OCI-LY3 (cell line): ENCODE data around the gene CSRP1.

Source experiments
- H2AFZ ChIP-seq: fragments of 200-600, 300-600 bp; shearing (Covaris generic); 2 replicates; pipeline ENCODE4 v1.6.0; 2014; ENCODE audit warnings: antibody characterized with exemption, low read depth, low read length
- H3K27ac ChIP-seq: fragments of 200-600, 300-600 bp; sonication (generic); 2 replicates; pipeline ENCODE4 v1.5.1; 2014; ENCODE audit warnings: mild to moderate bottlenecking, low read length, moderate library complexity, mixed read lengths
- H3K27me3 ChIP-seq: fragments of 200-600, 300-600 bp; sonication (generic); 2 replicates; pipeline ENCODE4 v1.6.1; 2014; ENCODE audit warnings: low read depth, low read length, mixed read lengths
- H3K36me3 ChIP-seq: fragments of 200-600, 300-600 bp; sonication (generic); replicated peaks from 2 replicates; pipeline ENCODE3; 2014; ENCODE audit warnings: low read depth, low read length, mixed read lengths
- H3K4me1 ChIP-seq: fragments of 300-600, 200-600 bp; sonication (generic); 2 replicates; pipeline ENCODE4 v1.6.1; 2014; ENCODE audit warnings: low read length, mixed read lengths
- H3K4me2 ChIP-seq: fragments of 200-600, 300-600 bp; sonication (generic); 2 replicates; pipeline ENCODE4 v1.6.1; 2014; ENCODE audit warnings: low read length, mixed read lengths
- H3K4me3 ChIP-seq: fragments of 300-600, 200-600 bp; sonication (generic); 2 replicates; pipeline ENCODE4 v1.5.1; 2014; ENCODE audit warnings: antibody characterized with exemption, mild to moderate bottlenecking, low read length, moderate library complexity
- H3K79me2 ChIP-seq: fragments of 300-600, 200-600 bp; shearing (Covaris generic); 2 replicates; pipeline ENCODE4 v1.6.1; 2014; ENCODE audit warnings: mild to moderate bottlenecking, low read length, mixed read lengths
- H3K9ac ChIP-seq: fragments of 300-600, 200-600 bp; shearing (Covaris generic); 2 replicates; pipeline ENCODE4 v1.6.0; 2014; ENCODE audit warnings: mild to moderate bottlenecking, low read length, moderate library complexity
- H3K9me3 ChIP-seq: fragments of 200-600, 300-600 bp; shearing (Covaris generic); 2 replicates; pipeline ENCODE4 v1.6.1; 2014; ENCODE audit warnings: low read length, mixed read lengths; ENCODE audit not compliant: insufficient read depth
- H4K20me1 ChIP-seq: fragments of 200-600, 300-600 bp; sonication (generic); 2 replicates; pipeline ENCODE4 v1.6.1; 2016; ENCODE audit warnings: low read length, mixed read lengths; ENCODE audit not compliant: insufficient read depth
- EZH2phosphoT487 ChIP-seq: fragments of 200-600 bp; shearing (Covaris generic); IDR thresholded peaks from 2 replicates; pipeline ENCODE4 v1.6.1; 2018; ENCODE audit warnings: antibody characterized with exemption, mixed run types, low read depth
- TF ChIP-seq, protein P1 (sequence below): fragments of 200-600, 300-600 bp; sonication (generic); IDR thresholded peaks from 2 replicates; pipeline ENCODE4 v1.5.1; 2014; ENCODE audit warnings: antibody characterized with exemption, low read length, low read depth

CSRP1 gene

DNA sequence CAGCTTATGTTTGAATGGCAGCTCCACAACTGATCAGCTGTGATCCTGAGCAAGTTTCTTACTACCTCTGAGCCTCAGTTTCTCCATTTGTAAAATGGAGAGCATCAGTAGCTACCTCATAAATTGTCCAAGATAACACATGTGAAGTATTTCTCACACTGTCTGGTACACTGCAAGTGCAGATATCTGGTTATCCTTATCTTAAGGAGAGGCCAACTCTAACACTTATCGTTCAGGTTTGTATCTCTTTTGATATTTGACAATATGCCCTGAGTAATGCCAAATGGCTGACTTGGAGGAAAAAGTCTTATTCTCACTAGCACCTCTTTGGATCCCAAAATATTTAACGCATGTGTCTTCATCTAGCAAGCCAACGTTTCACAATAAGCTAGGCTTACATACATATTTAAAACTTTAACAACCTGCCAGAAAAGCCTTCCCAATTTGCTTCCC, 2.7 kb downstream of the CSRP1 start:
- Histone ChIP-seq H3K36me3 (peaks cover 26% of the 10 kb centered on the region), H3K27ac (no peak overlapping the region), H3K9ac (no peak overlapping the region), H3K79me2 (peaks cover 73% of the 10 kb centered on the region), H3K4me1 (peaks cover 31% of the 10 kb centered on the region), H3K27me3 (no peaks in the 10 kb centered on the region), H3K9me3 (no peaks in the 10 kb centered on the region), H4K20me1 (peaks cover 23% of the 10 kb centered on the region), H3K4me2 (no peak overlapping the region), H2AFZ (no peak overlapping the region), H3K4me3 (no peak overlapping the region)
- TF ChIP-seq EZH2phosphoT487, result no peak
- TF ChIP-seq, protein P1, sequence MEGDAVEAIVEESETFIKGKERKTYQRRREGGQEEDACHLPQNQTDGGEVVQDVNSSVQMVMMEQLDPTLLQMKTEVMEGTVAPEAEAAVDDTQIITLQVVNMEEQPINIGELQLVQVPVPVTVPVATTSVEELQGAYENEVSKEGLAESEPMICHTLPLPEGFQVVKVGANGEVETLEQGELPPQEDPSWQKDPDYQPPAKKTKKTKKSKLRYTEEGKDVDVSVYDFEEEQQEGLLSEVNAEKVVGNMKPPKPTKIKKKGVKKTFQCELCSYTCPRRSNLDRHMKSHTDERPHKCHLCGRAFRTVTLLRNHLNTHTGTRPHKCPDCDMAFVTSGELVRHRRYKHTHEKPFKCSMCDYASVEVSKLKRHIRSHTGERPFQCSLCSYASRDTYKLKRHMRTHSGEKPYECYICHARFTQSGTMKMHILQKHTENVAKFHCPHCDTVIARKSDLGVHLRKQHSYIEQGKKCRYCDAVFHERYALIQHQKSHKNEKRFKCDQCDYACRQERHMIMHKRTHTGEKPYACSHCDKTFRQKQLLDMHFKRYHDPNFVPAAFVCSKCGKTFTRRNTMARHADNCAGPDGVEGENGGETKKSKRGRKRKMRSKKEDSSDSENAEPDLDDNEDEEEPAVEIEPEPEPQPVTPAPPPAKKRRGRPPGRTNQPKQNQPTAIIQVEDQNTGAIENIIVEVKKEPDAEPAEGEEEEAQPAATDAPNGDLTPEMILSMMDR, result no peak

DNA sequence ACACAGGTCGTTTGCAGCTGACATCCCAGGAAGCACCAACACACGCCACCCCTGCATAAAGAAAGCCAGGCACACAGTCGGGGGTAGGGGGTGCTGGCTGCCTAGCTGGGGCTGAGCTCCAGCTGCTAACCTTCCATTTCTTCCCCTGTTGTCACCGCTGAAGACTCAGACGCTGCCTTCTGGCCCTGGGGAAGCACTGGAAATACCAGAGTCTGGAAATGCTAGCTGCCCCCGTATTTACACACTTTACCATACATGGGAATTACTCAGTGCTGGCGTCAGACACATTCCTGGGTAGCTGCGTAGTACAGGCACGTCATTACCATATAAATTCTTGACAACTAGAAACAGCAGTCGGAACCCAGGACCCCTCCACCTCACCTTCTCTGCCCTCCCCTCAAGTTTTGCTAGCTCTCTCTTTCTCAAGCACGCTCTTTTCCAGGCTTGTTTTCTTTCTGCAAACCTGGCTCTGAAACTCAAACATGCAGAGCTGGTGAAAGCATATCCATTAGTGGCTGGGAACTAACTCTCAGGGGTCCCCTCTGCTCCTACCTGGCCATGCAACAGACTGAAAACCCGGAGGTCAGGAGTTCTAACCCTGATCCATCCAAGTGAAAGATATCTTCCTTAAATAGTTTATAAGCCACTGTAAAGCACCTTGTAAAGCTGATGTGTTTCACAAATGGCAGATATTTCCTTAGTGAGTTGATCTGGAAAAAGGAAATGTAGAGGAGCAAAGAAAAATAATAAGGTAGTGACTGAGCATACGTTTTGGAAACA, 3.3 kb downstream of the CSRP1 start:
- Histone ChIP-seq H3K4me1 (peaks cover 25% of the 10 kb centered on the region), H2AFZ (no peak overlapping the region), H3K27me3 (no peaks in the 10 kb centered on the region), H3K4me3 (no peak overlapping the region), H3K36me3 (peaks cover 21% of the 10 kb centered on the region), H3K9me3 (no peaks in the 10 kb centered on the region), H3K4me2 (no peak overlapping the region), H3K9ac (no peak overlapping the region), H3K27ac (no peak overlapping the region), H4K20me1 (peaks cover 29% of the 10 kb centered on the region), H3K79me2 (peaks cover 79% of the 10 kb centered on the region)
- TF ChIP-seq, protein P1, result no peak
- TF ChIP-seq EZH2phosphoT487, result no peak

DNA sequence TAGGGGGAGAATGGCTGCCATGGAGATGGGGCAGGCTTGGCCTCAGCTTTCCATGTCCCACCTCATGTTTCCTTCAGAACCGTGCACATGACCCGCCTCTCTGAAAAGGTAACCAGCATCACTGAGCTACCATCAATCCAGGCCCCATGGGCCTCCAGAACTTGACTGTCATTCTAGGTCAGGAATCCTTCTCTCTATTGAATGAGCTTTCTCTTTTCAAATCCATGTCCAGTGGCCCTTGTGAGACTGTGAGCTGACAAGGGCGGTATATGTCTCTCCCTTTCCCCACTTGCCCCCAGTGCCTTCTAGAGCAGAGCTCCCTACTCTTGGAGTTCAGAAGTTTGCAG, 4.4 kb downstream of the CSRP1 start:
- no peaks in the 10 kb centered on the region for H3K9me3 ChIP-seq
- peaks cover 26% of the 10 kb centered on the region for H3K36me3 ChIP-seq
- no peak overlapping the region for H3K27ac ChIP-seq
- peaks cover 80% of the 10 kb centered on the region for H3K79me2 ChIP-seq
- H3K4me3 ChIP-seq, result no peak overlapping the region
- H3K27me3 ChIP-seq, result no peaks in the 10 kb centered on the region
- H2AFZ ChIP-seq, result no peak overlapping the region
- no peak overlapping the region for H3K4me2 ChIP-seq
- H4K20me1 ChIP-seq, result peaks cover 31% of the 10 kb centered on the region
- no peak overlapping the region for H3K9ac ChIP-seq
- no peak for TF ChIP-seq EZH2phosphoT487
- TF ChIP-seq, protein P1, result no peak
- H3K4me1 ChIP-seq, result peaks cover 14% of the 10 kb centered on the region

DNA sequence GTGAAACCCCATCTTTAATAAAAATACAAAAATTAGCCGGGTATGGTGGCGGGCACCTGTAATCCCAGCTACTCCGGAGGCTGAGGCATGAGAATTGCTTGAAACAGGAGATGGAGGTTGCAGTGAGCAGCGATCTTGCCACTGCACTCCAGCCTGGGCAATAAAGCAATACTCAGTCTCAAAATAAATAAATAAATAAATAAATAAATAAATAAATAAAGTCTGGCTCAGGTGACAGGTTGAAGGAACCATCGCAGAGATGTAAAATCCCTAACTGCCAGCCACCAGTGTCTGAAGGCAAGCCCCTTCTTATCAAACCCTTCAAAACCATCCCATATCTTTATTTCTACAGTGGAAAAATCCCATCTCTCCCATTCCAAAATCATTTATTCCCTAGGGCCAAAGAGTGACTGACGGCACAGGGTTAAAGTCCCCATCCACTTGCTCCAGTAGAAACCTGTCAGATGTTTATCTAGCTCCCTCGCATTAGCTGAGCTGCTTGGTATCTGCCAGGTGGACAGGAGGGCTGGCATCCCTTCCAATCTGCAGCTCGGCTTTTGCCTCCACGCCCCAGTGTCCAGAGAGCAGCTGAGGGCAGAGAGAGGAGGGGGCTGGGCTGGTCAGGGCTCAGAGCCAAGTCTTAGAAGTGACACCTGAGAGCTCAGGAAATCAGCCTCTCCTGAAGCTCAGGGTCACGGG, 5.0 kb downstream of the CSRP1 start:
- H3K9me3 ChIP-seq, result no peaks in the 10 kb centered on the region
- no peak overlapping the region for H2AFZ ChIP-seq
- H4K20me1 ChIP-seq, result peaks cover 31% of the 10 kb centered on the region
- H3K9ac ChIP-seq, result no peak overlapping the region
- no peak overlapping the region for H3K4me2 ChIP-seq
- H3K4me1 ChIP-seq, result peaks cover 13% of the 10 kb centered on the region
- no peak overlapping the region for H3K4me3 ChIP-seq
- H3K27me3 ChIP-seq, result no peaks in the 10 kb centered on the region
- H3K79me2 ChIP-seq, result peaks cover 78% of the 10 kb centered on the region
- no peak overlapping the region for H3K27ac ChIP-seq
- no peak for TF ChIP-seq EZH2phosphoT487
- TF ChIP-seq, protein P1, result no peak
- peaks cover 26% of the 10 kb centered on the region for H3K36me3 ChIP-seq
